ENCODE data around the gene RPL13A.
"Not testable (repeated sequence)": the region's sequence is repeated elsewhere in the genome, so short reads cannot be mapped to it uniquely, and the experiment has no call there.

The RPL13A gene

GRCh38 chr19:49456326-49456725, 31.1 kb upstream of the RPL13A start:
- no peak for DNase-seq (ENCODE audit: low read depth in 2 of 2)

- DNase-seq (ENCODE audit: low read depth in 2 of 2): no peak
Measured at GRCh38 chr19:49458567-49458903, 28.9 kb upstream of the RPL13A start.

- no peak for DNase-seq (ENCODE audit: low read depth in 2 of 2)
Measured at GRCh38 chr19:49459388-49459787, 28.0 kb upstream of the RPL13A start.

GRCh38 chr19:49461130-49461529, 26.3 kb upstream of the RPL13A start:
- DNase-seq (ENCODE audit: low read depth in 2 of 2): not testable (repeated sequence)

- DNase-seq (ENCODE audit: low read depth in 2 of 2): no peak
Measured at GRCh38 chr19:49461656-49462055, 25.8 kb upstream of the RPL13A start.

GRCh38 chr19:49462492-49462891, 24.9 kb upstream of the RPL13A start:
- DNase-seq (ENCODE audit: low read depth in 2 of 2): no peak

GRCh38 chr19:49463960-49464740, 23.3 kb upstream of the RPL13A start:
- DNase-seq (ENCODE audit: low read depth in 2 of 2): no peak

GRCh38 chr19:49465371-49465770, 22.0 kb upstream of the RPL13A start:
- DNase-seq (ENCODE audit: low read depth in 2 of 2): no peak

GRCh38 chr19:49468199-49468598, 19.2 kb upstream of the RPL13A start:
- no peak for DNase-seq (ENCODE audit: low read depth in 2 of 2)

- DNase-seq (ENCODE audit: low read depth in 2 of 2): peak; percentile 52 to 56
Measured at GRCh38 chr19:49468746-49469447, 18.5 kb upstream of the RPL13A start.

- DNase-seq (ENCODE audit: low read depth in 2 of 2): peak; percentile 65 to 69
Measured at GRCh38 chr19:49469828-49470614, 17.4 kb upstream of the RPL13A start.

- no peak for DNase-seq (ENCODE audit: low read depth in 2 of 2)
Measured at GRCh38 chr19:49470615-49470978, 16.8 kb upstream of the RPL13A start.

GRCh38 chr19:49472936-49473335, 14.5 kb upstream of the RPL13A start:
- DNase-seq (ENCODE audit: low read depth in 2 of 2): no peak

- not testable (repeated sequence) for DNase-seq (ENCODE audit: low read depth in 2 of 2)
Measured at GRCh38 chr19:49473501-49473867, 13.9 kb upstream of the RPL13A start.

GRCh38 chr19:49473868-49474541, 13.4 kb upstream of the RPL13A start, which contains the start of gene FLT3LG:
FLT3LG (plus strand) TSS chr19:49474215; CDS start chr19:49474640, 425 bp downstream.
- DNase-seq (ENCODE audit: low read depth in 2 of 2): peak; percentile 73 to 83

- DNase-seq (ENCODE audit: low read depth in 2 of 2): no peak
Measured at GRCh38 chr19:49474542-49474924, 12.9 kb upstream of the RPL13A start.

GRCh38 chr19:49475191-49475917, 12.1 kb upstream of the RPL13A start:
- no peak for DNase-seq (ENCODE audit: low read depth in 2 of 2)

- DNase-seq (ENCODE audit: low read depth in 2 of 2): no peak
Measured at GRCh38 chr19:49475995-49476880, 11.2 kb upstream of the RPL13A start.

GRCh38 chr19:49479975-49480628, 7.3 kb upstream of the RPL13A start:
- no peak for DNase-seq (ENCODE audit: low read depth in 2 of 2)
